Thoracic aorta endothelial cell (primary cell): ENCODE data around the gene COL5A3. TPM values are rescaled to one million over a fixed set of nuclear protein-coding genes. Genes with fewer than 3 reads are reported as not detected.

ENCODE experiments used
- small RNA-seq: library from RNA; depleted of rRNA; stranded (forward); fragments of <200 nt; gene quantifications from one replicate; pipeline ENCODE3, GENCODE V24; 2012
- total RNA-seq: library from RNA; depleted of rRNA; stranded (reverse); fragments of >200 nt; gene quantifications from 2 replicates; pipeline ENCODE4 v1.2.3, GENCODE V29; 2012

COL5A3 gene
- under 0.01 TPM in 1 of 2 replicates, not detected in the other for total RNA-seq

DNA sequence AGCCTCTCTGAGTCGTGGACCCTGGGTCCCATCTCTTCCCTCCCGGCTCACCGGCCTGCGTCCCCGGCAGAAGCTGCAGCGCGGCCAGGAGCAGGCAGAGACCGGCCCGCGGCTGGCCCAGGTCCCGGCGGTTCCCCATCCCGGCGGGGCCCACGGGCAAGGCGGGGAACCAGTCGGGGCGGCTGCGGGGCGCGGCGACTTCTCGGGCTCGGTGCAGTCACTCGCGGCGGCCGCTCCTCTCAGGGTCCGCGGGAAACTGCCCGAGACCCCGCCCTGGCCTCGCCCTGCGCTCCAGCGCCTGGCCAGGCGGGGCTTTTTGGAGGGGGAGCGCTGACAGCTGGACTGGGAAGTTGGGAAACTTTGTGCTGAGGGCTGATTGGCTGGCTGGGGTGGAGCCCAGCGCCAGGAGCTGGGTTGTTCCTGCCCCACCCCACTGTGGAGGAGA, at the start of gene COL5A3:
COL5A3 (minus strand) TSS at position 258 of the 445 bp plus-strand sequence; CDS start at position 139, 119 bp downstream.

DNA sequence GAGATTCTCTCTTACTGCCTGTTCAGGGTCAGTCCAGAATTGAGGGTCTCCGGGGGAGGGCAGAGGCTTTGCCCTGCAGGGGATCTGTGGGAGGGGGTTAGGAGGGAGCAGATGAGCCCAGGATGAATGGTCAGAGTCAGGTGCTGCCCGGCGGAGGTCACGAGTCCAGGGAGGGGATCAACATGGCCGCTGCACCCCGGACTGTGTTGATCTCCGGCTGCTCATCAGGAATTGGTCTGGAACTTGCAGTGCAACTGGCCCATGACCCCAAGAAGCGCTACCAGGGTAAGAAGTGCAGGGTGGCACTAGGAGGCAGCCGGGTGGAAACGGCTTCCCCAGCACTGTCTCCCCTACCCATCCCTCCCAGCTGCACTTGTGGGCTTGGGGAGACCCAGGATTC, 3.0 kb upstream of the COL5A3 start, which contains the start of gene RDH8:
RDH8 (plus strand) TSS at position 168 of the 400 bp plus-strand sequence; CDS start at position 183, 15 bp downstream.

GRCh38 chr19:9936326-9937000, 73.8 kb downstream of the COL5A3 start, which contains the start of gene OLFM2:
Gene OLFM2, minus strand, starts transcription at chr19:9936515. Its CDS starts 149 bp downstream, at chr19:9936366.

Small RNA genes lying within 50 kb of the gene (small RNA-seq; reads per million reads assigned to genes)
- gene MIR5589, result not detected

Other genes with a start within 250 kb of the COL5A3 start
- gene ZNF846, start 241.8 kb downstream of the COL5A3 start, total RNA-seq, result 5.5 and 9.2 TPM in 2 replicates
- 16.4 and 16.5 TPM in 2 replicates for gene FBXL12, start 191.4 kb downstream of the COL5A3 start, total RNA-seq
- gene UBL5, start 182.6 kb downstream of the COL5A3 start, total RNA-seq, result 230 and 236 TPM in 2 replicates
- gene PIN1, start 175.2 kb downstream of the COL5A3 start, total RNA-seq, result 57.7 and 70.8 TPM in 2 replicates
- 0.14 and 0.53 TPM in 2 replicates for gene OLFM2, start 74.0 kb downstream of the COL5A3 start, total RNA-seq
- gene RDH8, start 3.0 kb upstream of the COL5A3 start, total RNA-seq, result not detected in 2 replicates
- gene SHFL, start 75.8 kb upstream of the COL5A3 start, total RNA-seq, result 15.4 and 15.6 TPM in 2 replicates
- gene ANGPTL6, start 92.2 kb upstream of the COL5A3 start, total RNA-seq, result 0.13 TPM in 1 of 2 replicates, not detected in the other
- 25.0 and 31.6 TPM in 2 replicates for gene PPAN, start 95.9 kb upstream of the COL5A3 start, total RNA-seq
- 1.7 and 2.3 TPM in 2 replicates for gene P2RY11, start 101.2 kb upstream of the COL5A3 start, total RNA-seq
- gene EIF3G, start 109.4 kb upstream of the COL5A3 start, total RNA-seq, result 184 and 204 TPM in 2 replicates
- gene DNMT1, start 184.4 kb upstream of the COL5A3 start, total RNA-seq, result 107 and 119 TPM in 2 replicates
- 0.53 and 0.65 TPM in 2 replicates for gene S1PR2, start 220.8 kb upstream of the COL5A3 start, total RNA-seq
- 48.1 and 61.8 TPM in 2 replicates for gene MRPL4, start 241.7 kb upstream of the COL5A3 start, total RNA-seq